Measurements from ENCODE around the gene DPM1.

DPM1 gene

GRCh38 chr20:50957798-50958614, at the start of gene DPM1:
DPM1 (minus strand) TSS chr20:50958532; CDS start chr20:50958523, 9 bp downstream.
- peak within 1 kb of the TSS; percentile 82 for H3K27ac ChIP-seq
- TF ChIP-seq CTCF (IDR thresholded peaks at IDR 0.05) (no peak), ZFX (IDR thresholded peaks at IDR 0.05; ENCODE audit: borderline replicate concordance) (no peak)

- TF ChIP-seq CTCF (IDR thresholded peaks at IDR 0.05) (no peak), ZFX (IDR thresholded peaks at IDR 0.05; ENCODE audit: borderline replicate concordance) (no peak)
- no peak overlapping the region for H3K27ac ChIP-seq
Observed at GRCh38 chr20:51005214-51005613, 46.9 kb upstream of the DPM1 start.

GRCh38 chr20:51004781-51005180, 46.4 kb upstream of the DPM1 start:
- H3K27ac ChIP-seq: no peak overlapping the region
- TF ChIP-seq CTCF (IDR thresholded peaks at IDR 0.05) (no peak), ZFX (IDR thresholded peaks at IDR 0.05; ENCODE audit: borderline replicate concordance) (no peak)

GRCh38 chr20:51004305-51004727, 46.0 kb upstream of the DPM1 start:
- H3K27ac ChIP-seq: no peak overlapping the region
- TF ChIP-seq ZFX (IDR thresholded peaks at IDR 0.05; ENCODE audit: borderline replicate concordance) (no peak), CTCF (IDR thresholded peaks at IDR 0.05) (no peak)

GRCh38 chr20:51003753-51004152, 45.4 kb upstream of the DPM1 start:
- no peak overlapping the region for H3K27ac ChIP-seq
- TF ChIP-seq ZFX (IDR thresholded peaks at IDR 0.05; ENCODE audit: borderline replicate concordance) (no peak), CTCF (IDR thresholded peaks at IDR 0.05) (no peak)

GRCh38 chr20:51002633-51003032, 44.3 kb upstream of the DPM1 start:
- no peak overlapping the region for H3K27ac ChIP-seq
- no peak for TF ChIP-seq CTCF (IDR thresholded peaks at IDR 0.05)
- TF ChIP-seq ZFX (IDR thresholded peaks at IDR 0.05; ENCODE audit: borderline replicate concordance): no peak
